Endothelial cell of umbilical vein (primary cell): ENCODE data around the gene GIGYF2. TPM values are rescaled to one million over a fixed set of nuclear protein-coding genes. Genes with fewer than 3 reads are reported as not detected.

ENCODE experiments used
- BruUV-seq: library from RNA; stranded (reverse); fragments of 400-500 nt; replicated peaks from 2 replicates; lab custom pipeline; 2021; lab: Mats Ljungman, UMichigan
- CTCF ChIA-PET: fragments of 300-600, 350-600 bp; sonication (Branson Sonifier 250); formaldehyde crosslinking; loops from one replicate; lab custom pipeline; 2021; ENCODE audit warnings: antibody characterized with exemption, inconsistent platforms; lab: Charles Lee
- POLR2A ChIA-PET: fragments of 300-600, 350-600 bp; sonication (Branson Sonifier 250); formaldehyde crosslinking; loops from one replicate; lab custom pipeline; 2021; ENCODE audit warnings: antibody characterized with exemption, inconsistent platforms; lab: Charles Lee
- DNase-seq: peaks from one replicate; pipeline ENCODE4 v3.0.0-alpha.2; 2011; ENCODE audit warnings: low read depth, low spot score
- FAIRE-seq: peaks from 2 replicates; lab custom pipeline; 2011; peaks lifted over from hg19 to GRCh38; lab: Jason Lieb, UNC
- H2AFZ ChIP-seq: 2 replicates; pipeline ENCODE4 v1.6.0; 2012; ENCODE audit warnings: low read depth, low read length, control low read depth, inconsistent platforms
- H3K27ac ChIP-seq: 2 replicates; pipeline ENCODE4 v1.5.1; 2011; ENCODE audit warnings: low read depth, mild to moderate bottlenecking, control low read depth, low read length, moderate library complexity; ENCODE audit not compliant: insufficient read depth
- H3K27me3 ChIP-seq, 2 experiments: 2 replicates each; pipeline versions ENCODE4 v1.6.0 to v1.6.1; 2011; ENCODE audit warnings: low read length in 2 of 2, mixed read lengths in 1 of 2; ENCODE audit not compliant: control insufficient read depth in 2 of 2, insufficient read depth in 2 of 2
- H3K36me3 ChIP-seq, 2 experiments: 2 replicates in 1 of 2; 3 replicates in 1 of 2; pipeline ENCODE4 v1.5.1; 2011; ENCODE audit warnings: low read length in 2 of 2, mild to moderate bottlenecking in 1 of 2, moderate library complexity in 1 of 2; ENCODE audit not compliant: control insufficient read depth in 2 of 2, insufficient read depth in 2 of 2; ENCODE audit errors: extremely low read depth in 1 of 2
- H3K4me1 ChIP-seq: 3 replicates; pipeline ENCODE4 v1.5.1; 2011; ENCODE audit warnings: mild to moderate bottlenecking, low read length; ENCODE audit not compliant: control insufficient read depth, insufficient read depth; ENCODE audit errors: extremely low read depth
- H3K4me2 ChIP-seq: 2 replicates; pipeline ENCODE4 v1.6.1; 2011; ENCODE audit warnings: low read length, control low read depth, mixed read lengths; ENCODE audit not compliant: insufficient read depth
- H3K4me3 ChIP-seq, 3 experiments: fragments of 200-600 bp in 1 of 3; sonication (generic), shearing (Covaris generic) in 1 of 3; replicated peaks in 1 of 3; 2 replicates each; pipeline ENCODE4 v1.5.1; 2011 to 2016; ENCODE audit warnings: control low read depth in 3 of 3, low read length in 3 of 3, mild to moderate bottlenecking in 2 of 3, inconsistent platforms in 1 of 3, low read depth in 1 of 3, moderate library complexity in 1 of 3; ENCODE audit not compliant: insufficient read depth in 1 of 3
- H3K79me2 ChIP-seq: 2 replicates; pipeline ENCODE4 v1.6.0; 2012; ENCODE audit warnings: low read length, inconsistent platforms; ENCODE audit not compliant: control insufficient read depth, insufficient read depth
- H3K9ac ChIP-seq: replicated peaks from 2 replicates; pipeline ENCODE3; 2011; ENCODE audit warnings: low read length, control low read depth; ENCODE audit not compliant: insufficient read depth; ENCODE audit errors: extremely low read depth
- H3K9me1 ChIP-seq: replicated peaks from 3 replicates; pipeline ENCODE4 v1.6.0; 2011; ENCODE audit warnings: mild to moderate bottlenecking, low read length; ENCODE audit not compliant: control insufficient read depth, insufficient read depth; ENCODE audit errors: extremely low read depth
- H3K9me3 ChIP-seq: replicated peaks from 2 replicates; pipeline ENCODE4 v1.5.1; 2012; ENCODE audit warnings: low read length, inconsistent platforms; ENCODE audit not compliant: control insufficient read depth, insufficient read depth
- H4K20me1 ChIP-seq: replicated peaks from 2 replicates; pipeline ENCODE3; 2011; ENCODE audit warnings: mild to moderate bottlenecking, low read length; ENCODE audit not compliant: control insufficient read depth, insufficient read depth; ENCODE audit errors: extremely low read depth
- EZH2 ChIP-seq: IDR thresholded peaks from 2 replicates; pipeline ENCODE4 v1.6.1; 2012; ENCODE audit warnings: borderline replicate concordance, low read depth, mild to moderate bottlenecking, moderate library complexity, low read length, inconsistent platforms; ENCODE audit not compliant: severe bottlenecking
- FOS ChIP-seq: IDR thresholded peaks from 2 replicates; pipeline ENCODE4 v1.6.1; 2011; ENCODE audit warnings: mild to moderate bottlenecking, low read length, moderate library complexity, borderline replicate concordance; ENCODE audit not compliant: insufficient read depth
- GATA2 ChIP-seq: IDR thresholded peaks from 2 replicates; pipeline ENCODE4 v1.7.0; 2011; ENCODE audit warnings: low read depth, mild to moderate bottlenecking, moderate library complexity, mixed read lengths, low read length; ENCODE audit not compliant: insufficient read length, insufficient read depth
- JUN ChIP-seq: IDR thresholded peaks from 2 replicates; pipeline ENCODE4 v1.6.1; 2011; ENCODE audit warnings: borderline replicate concordance, low read depth; ENCODE audit not compliant: insufficient read length, insufficient read depth
- MAX ChIP-seq: IDR thresholded peaks from 2 replicates; pipeline ENCODE4 v1.6.1; 2011; ENCODE audit not compliant: insufficient read depth, insufficient read length
- MYC ChIP-seq: IDR thresholded peaks from one replicate; pipeline ENCODE4 v1.6.1; 2011; ENCODE audit warnings: mild to moderate bottlenecking, low read depth, low read length
- POLR2A ChIP-seq: IDR thresholded peaks from 2 replicates; pipeline ENCODE4 v1.6.1; 2012; ENCODE audit warnings: low read depth, mild to moderate bottlenecking, control low read depth, low read length
- POLR2AphosphoS5 ChIP-seq: IDR thresholded peaks from 2 replicates; pipeline ENCODE4 v1.6.1; 2012; ENCODE audit warnings: low read depth, mild to moderate bottlenecking, control low read depth, low read length, moderate library complexity; ENCODE audit not compliant: insufficient read depth
- dilution Hi-C: fragments of 300-500 bp; cut with MboI; formaldehyde crosslinking; loops from one replicate; pipeline ENCODE4 v1.15.0; 2019; ENCODE audit warnings: low sequenced_read_pairs; ENCODE audit not compliant: extremely low pct_ligation_motif_present
- intact Hi-C: fragments of 100-400 bp; cut with micrococcal nuclease; formaldehyde crosslinking; loops from one replicate; pipeline ENCODE4 v1.10.0; 2022
- polyA plus RNA-seq, 4 experiments: library from polyadenylated mRNA; depleted of rRNA in 3 of 4; stranded (reverse) in 3 of 4; unstranded in 1 of 4; fragments of >200 nt; gene quantifications; 2 replicates each; pipeline versions ENCODE4 v1.2.1 to v1.2.3, GENCODE V29; 2011 to 2012; ENCODE audit warnings: missing spikeins in 1 of 4
- total RNA-seq: library from RNA; stranded (reverse); gene quantifications from 2 replicates; pipeline ENCODE4 v1.2.3, GENCODE V29; 2021
- TF ChIP-seq, protein P1 (sequence below), 2 donors: IDR thresholded peaks; 1 replicate in 1 of 2; 2 replicates in 1 of 2; pipeline ENCODE4 v1.5.1; 2011; ENCODE audit warnings: low read length in 2 of 2, mild to moderate bottlenecking in 2 of 2, moderate library complexity in 2 of 2, control low read depth in 1 of 2, inconsistent platforms in 1 of 2, low read depth in 1 of 2; ENCODE audit not compliant: insufficient read depth in 1 of 2; ENCODE audit errors: extremely low read depth in 1 of 2

The GIGYF2 gene
- total and polyA plus RNA-seq, 2 donors (not counting 3 experiments of a cell fraction or from before 2014, with no cell fraction given) = 22.9 to 56.4 TPM

- H3K4me3 ChIP-seq = no peak overlapping the region
- intact Hi-C loops = no loop called here
- no TSS peak for BruUV-seq
- H3K9me3 ChIP-seq = no peaks in the 10 kb centered on the region
- H3K79me2 ChIP-seq = no peaks in the 10 kb centered on the region
- no peak for DNase-seq
- H3K9ac ChIP-seq = no peak overlapping the region
- no peaks in the 10 kb centered on the region for H3K9me1 ChIP-seq
- H4K20me1 ChIP-seq = no peaks in the 10 kb centered on the region
- no peaks in the 10 kb centered on the region for H3K4me1 ChIP-seq
- H3K27me3 ChIP-seq = peaks cover under 1 to 5% of the 10 kb centered on the region in 2 experiments
- no peak overlapping the region for H2AFZ ChIP-seq
- ChIA-PET CTCF (no interaction called here), POLR2A (no interaction called here)
- dilution Hi-C loops = no loop called here
- FAIRE-seq = no peak
- no peaks in the 10 kb centered on the region for H3K36me3 ChIP-seq
- TF ChIP-seq GATA2 = no peak
- TF ChIP-seq, protein P1, sequence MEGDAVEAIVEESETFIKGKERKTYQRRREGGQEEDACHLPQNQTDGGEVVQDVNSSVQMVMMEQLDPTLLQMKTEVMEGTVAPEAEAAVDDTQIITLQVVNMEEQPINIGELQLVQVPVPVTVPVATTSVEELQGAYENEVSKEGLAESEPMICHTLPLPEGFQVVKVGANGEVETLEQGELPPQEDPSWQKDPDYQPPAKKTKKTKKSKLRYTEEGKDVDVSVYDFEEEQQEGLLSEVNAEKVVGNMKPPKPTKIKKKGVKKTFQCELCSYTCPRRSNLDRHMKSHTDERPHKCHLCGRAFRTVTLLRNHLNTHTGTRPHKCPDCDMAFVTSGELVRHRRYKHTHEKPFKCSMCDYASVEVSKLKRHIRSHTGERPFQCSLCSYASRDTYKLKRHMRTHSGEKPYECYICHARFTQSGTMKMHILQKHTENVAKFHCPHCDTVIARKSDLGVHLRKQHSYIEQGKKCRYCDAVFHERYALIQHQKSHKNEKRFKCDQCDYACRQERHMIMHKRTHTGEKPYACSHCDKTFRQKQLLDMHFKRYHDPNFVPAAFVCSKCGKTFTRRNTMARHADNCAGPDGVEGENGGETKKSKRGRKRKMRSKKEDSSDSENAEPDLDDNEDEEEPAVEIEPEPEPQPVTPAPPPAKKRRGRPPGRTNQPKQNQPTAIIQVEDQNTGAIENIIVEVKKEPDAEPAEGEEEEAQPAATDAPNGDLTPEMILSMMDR (IDR thresholded peaks at IDR 0.05; ENCODE audit: extremely low read depth in 1 of 2, insufficient read depth in 1 of 2, low read depth in 1 of 2, low read length in 2 of 2) = no peak
- TF ChIP-seq EZH2 = no peak
- no peak for TF ChIP-seq MAX
- no peak for TF ChIP-seq POLR2A
- TF ChIP-seq MYC = no peak
- no peak for TF ChIP-seq FOS
- no peak for TF ChIP-seq JUN
- no peak for TF ChIP-seq POLR2AphosphoS5
- H3K27ac ChIP-seq = no peak overlapping the region
- H3K4me2 ChIP-seq = no peak overlapping the region
These were observed 22.6 kb upstream of the GIGYF2 start for GRCh38 chr2:232674491-232674890.
